NCI-H1930 (cell line): ENCODE data around the gene SLC25A30.
"Not testable (repeated sequence)": the region's sequence is repeated elsewhere in the genome, so short reads cannot be mapped to it uniquely, and the experiment has no call there.

Experiments
- DNase-seq, 2 experiments: peaks; one replicate each; lab custom pipeline; 2025; lab: John Stamatoyannopoulos, UW

The SLC25A30 gene

GRCh38 chr13:45432737-45433380 lies 14.7 kb upstream of the SLC25A30 start:
- DNase-seq: no peak

- DNase-seq: not testable (repeated sequence)
These were observed 8.1 kb upstream of the SLC25A30 start for GRCh38 chr13:45426056-45426841.

- peak in 1 of 2 experiments; percentile 19 for DNase-seq
These were observed 4.6 kb upstream of the SLC25A30 start for GRCh38 chr13:45422731-45423292.

GRCh38 chr13:45419945-45420344 lies 1.8 kb upstream of the SLC25A30 start:
- DNase-seq: no peak

- DNase-seq: not testable (repeated sequence)
These were observed 1.2 kb upstream of the SLC25A30 start for GRCh38 chr13:45419389-45419788.

GRCh38 chr13:45416516-45417128 lies 1.6 kb downstream of the SLC25A30 start:
- no peak for DNase-seq

- DNase-seq: no peak
These were observed 3.1 kb downstream of the SLC25A30 start for GRCh38 chr13:45415112-45415511.

GRCh38 chr13:45413826-45414307 lies 4.3 kb downstream of the SLC25A30 start:
- DNase-seq: no peak

GRCh38 chr13:45412274-45413049 lies 5.7 kb downstream of the SLC25A30 start:
- no peak for DNase-seq

- no peak for DNase-seq
These were observed 6.5 kb downstream of the SLC25A30 start for GRCh38 chr13:45411631-45412030.

- no peak for DNase-seq
These were observed 7.0 kb downstream of the SLC25A30 start for GRCh38 chr13:45411221-45411620.

GRCh38 chr13:45410466-45410865 lies 7.7 kb downstream of the SLC25A30 start:
- DNase-seq: no peak

GRCh38 chr13:45410001-45410400 lies 8.2 kb downstream of the SLC25A30 start:
- DNase-seq: no peak

- DNase-seq: no peak
These were observed 11.8 kb downstream of the SLC25A30 start for GRCh38 chr13:45406421-45406820.

GRCh38 chr13:45403081-45403480 lies 15.1 kb downstream of the SLC25A30 start:
- DNase-seq: no peak

- DNase-seq: no peak
These were observed 15.5 kb downstream of the SLC25A30 start for GRCh38 chr13:45402641-45403040.

GRCh38 chr13:45401314-45401713 lies 16.9 kb downstream of the SLC25A30 start:
- DNase-seq: no peak

- no peak for DNase-seq
These were observed 19.3 kb downstream of the SLC25A30 start for GRCh38 chr13:45398877-45399276.

GRCh38 chr13:45396533-45397095 lies 21.6 kb downstream of the SLC25A30 start:
- DNase-seq: no peak

- DNase-seq: peak; percentile 41 to 56
These were observed 24.1 kb downstream of the SLC25A30 start for GRCh38 chr13:45393941-45394570.

- no peak for DNase-seq
These were observed 25.4 kb downstream of the SLC25A30 start for GRCh38 chr13:45392811-45393210.
